GM12864 (cell line): ENCODE results near the gene OR5L2.

Experiments
- DNase-seq: peaks from one replicate; pipeline ENCODE4 v3.0.0-alpha.2; 2011; ENCODE audit warnings: low read depth
- H3K4me3 ChIP-seq: 2 replicates; pipeline ENCODE4 v1.5.1; 2011; ENCODE audit warnings: mild to moderate bottlenecking, low read depth, low read length, control low read depth
- TF ChIP-seq, protein P1 (sequence below): IDR thresholded peaks from 2 replicates; pipeline ENCODE4 v1.5.1; 2011; ENCODE audit warnings: low read depth, mild to moderate bottlenecking, moderate library complexity, low read length, control low read depth, inconsistent platforms; ENCODE audit errors: missing control alignments

OR5L2 gene

DNA sequence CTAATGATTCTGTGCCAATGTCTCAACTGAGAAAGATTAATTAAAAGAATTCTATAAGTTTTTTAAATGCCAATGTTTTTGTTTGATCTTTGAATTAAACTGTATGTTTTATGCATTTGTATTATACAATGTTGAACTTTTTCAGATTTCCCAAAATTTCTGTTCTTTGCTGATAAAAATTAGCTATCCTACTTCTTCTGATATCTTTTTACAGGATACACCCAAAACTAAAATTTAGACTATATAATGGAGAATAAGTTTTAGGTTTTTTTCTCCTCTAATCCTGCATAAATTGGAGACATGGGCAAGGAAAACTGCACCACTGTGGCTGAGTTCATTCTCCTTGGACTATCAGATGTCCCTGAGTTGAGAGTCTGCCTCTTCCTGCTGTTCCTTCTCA, at the start of gene OR5L2:
TSS of gene OR5L2 (plus strand) at position 301 of the 400 bp plus-strand sequence. CDS start at position 301, 0 bp downstream.
- TF ChIP-seq, protein P1, sequence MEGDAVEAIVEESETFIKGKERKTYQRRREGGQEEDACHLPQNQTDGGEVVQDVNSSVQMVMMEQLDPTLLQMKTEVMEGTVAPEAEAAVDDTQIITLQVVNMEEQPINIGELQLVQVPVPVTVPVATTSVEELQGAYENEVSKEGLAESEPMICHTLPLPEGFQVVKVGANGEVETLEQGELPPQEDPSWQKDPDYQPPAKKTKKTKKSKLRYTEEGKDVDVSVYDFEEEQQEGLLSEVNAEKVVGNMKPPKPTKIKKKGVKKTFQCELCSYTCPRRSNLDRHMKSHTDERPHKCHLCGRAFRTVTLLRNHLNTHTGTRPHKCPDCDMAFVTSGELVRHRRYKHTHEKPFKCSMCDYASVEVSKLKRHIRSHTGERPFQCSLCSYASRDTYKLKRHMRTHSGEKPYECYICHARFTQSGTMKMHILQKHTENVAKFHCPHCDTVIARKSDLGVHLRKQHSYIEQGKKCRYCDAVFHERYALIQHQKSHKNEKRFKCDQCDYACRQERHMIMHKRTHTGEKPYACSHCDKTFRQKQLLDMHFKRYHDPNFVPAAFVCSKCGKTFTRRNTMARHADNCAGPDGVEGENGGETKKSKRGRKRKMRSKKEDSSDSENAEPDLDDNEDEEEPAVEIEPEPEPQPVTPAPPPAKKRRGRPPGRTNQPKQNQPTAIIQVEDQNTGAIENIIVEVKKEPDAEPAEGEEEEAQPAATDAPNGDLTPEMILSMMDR, result no peak
- no peak within 1 kb of the TSS for H3K4me3 ChIP-seq
- no peak for DNase-seq

DNA sequence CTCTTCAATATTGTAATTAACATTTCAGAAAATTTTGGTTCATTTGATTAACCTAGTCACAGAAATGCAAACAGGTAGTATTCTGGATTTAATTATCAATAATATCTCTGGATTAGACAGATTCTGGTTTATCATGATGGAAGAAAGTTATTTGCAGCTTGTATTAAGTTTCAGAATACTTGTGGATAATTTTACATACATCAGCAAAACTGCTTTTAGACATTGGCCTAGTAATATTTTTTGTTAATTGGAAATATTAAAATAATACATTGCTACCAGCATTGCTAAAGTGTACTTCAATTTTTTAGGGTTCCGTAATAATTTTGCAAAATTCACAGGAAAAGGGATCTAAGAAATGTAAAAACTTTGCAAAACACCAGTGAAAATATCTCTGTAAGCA, 35.4 kb upstream of the OR5L2 start:
- DNase-seq, result no peak
- TF ChIP-seq, protein P1, result no peak
- no peak overlapping the region for H3K4me3 ChIP-seq

DNA sequence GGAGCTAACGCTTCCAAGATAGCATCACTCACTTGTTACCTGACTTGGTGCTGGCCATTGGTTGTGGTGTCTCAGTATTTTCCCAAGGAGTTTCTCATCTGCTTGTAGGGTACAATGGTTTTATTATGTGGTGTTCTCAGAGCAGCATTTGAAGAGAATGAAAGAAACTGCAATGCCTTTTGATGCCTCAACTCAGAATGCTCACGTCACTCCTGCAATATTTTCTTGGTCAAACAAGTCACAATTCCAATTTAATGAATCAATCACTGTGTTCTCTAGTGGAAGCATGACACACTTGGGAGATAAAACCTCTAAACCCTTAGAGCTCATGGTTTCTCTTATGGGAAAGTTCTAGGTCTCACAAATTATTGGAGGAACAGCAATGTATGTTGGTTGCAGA, 33.7 kb upstream of the OR5L2 start:
- H3K4me3 ChIP-seq, result no peak overlapping the region
- TF ChIP-seq, protein P1, result no peak
- no peak for DNase-seq

DNA sequence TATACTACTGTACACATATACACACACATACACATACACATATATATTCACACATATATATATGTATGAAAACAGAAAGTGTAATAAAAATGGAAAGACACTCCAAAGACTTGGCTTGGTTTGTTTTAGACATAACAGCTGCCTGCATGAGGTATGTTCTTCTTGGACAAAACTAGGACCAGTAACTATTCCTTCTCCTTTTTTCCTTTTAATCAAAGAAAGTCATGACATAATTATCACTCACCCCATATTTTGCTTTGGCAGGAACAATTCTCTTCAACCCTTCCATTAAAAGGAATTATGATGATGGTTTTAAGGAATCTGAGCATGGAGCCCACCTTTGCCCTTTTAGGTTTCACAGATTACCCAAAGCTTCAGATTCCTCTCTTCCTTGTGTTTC, 31.8 kb upstream of the OR5L2 start, which contains the start of gene OR5D14:
TSS of gene OR5D14 (plus strand) at position 301 of the 400 bp plus-strand sequence. CDS start at position 301, 0 bp downstream.
- DNase-seq, result no peak

DNA sequence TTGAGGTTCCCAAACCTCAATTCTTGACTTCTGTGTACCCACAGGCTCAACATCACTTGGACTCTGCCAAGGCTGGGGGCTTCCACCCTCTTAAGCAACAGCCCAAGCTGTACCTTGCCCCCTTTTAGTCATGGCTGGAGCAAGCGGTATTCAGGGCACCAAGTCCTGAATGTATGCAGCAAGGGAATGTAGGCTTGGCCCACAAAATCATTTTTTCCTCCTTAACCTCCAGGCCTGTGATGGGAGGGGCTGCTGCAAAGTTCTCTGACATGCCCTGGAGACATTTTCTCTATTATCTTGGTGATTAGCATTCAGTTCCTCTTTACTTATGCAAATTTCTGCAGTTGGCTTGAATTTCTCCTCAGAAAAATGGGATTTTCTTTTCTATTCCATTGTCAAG, 20.8 kb upstream of the OR5L2 start:
- TF ChIP-seq, protein P1, result no peak

More for the DNA sequence above, 31.8 kb upstream of the OR5L2 start, which contains the start of gene OR5D14:
- TF ChIP-seq, protein P1, result no peak
- no peak within 1 kb of the TSS for H3K4me3 ChIP-seq

DNA sequence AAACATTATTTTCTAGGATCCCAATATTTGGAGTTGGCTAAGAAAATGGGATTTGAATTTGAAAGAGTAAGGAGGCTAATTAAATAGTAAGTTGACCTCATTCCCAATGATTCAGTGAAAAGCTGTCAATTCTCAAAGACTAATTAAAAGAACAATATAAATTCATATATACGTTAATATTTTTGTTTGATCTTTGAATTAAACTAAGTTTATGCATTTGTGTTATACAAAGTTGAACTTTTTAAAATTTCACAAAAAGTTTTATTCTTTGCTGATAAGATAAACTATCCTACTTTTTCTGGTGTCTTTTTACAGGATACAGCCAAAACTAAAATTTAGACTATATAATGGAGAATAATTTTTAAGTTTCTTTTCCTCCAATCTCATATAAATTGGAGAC, 16.0 kb upstream of the OR5L2 start, which contains the start of gene OR5L1:
TSS of gene OR5L1 (plus strand) at position 301 of the 400 bp plus-strand sequence. CDS start 100 bp downstream, outside the sequence.
- H3K4me3 ChIP-seq, result no peak within 1 kb of the TSS
- no peak for DNase-seq
- TF ChIP-seq, protein P1, result no peak

More for the DNA sequence above, 20.8 kb upstream of the OR5L2 start:
- no peak for DNase-seq
- no peak overlapping the region for H3K4me3 ChIP-seq

DNA sequence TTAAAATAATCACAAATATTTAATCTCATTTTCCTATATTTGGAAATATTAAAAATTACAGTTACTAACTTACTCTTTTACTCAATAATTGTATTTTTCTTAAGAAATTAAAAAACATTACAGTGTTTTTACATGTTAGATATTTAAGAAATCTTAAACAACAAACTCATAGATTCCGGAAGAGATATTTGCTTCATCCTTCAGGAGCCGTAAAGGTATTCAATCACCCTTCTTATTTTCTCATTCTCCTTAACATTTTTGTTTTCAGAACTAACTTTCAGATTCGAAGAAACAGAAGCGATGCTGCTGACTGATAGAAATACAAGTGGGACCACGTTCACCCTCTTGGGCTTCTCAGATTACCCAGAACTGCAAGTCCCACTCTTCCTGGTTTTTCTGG, 7.7 kb upstream of the OR5L2 start, which contains the start of gene OR5D18:
TSS of gene OR5D18 (plus strand) at position 301 of the 400 bp plus-strand sequence. CDS start at position 301, 0 bp downstream.
- no peak within 1 kb of the TSS for H3K4me3 ChIP-seq
- TF ChIP-seq, protein P1, result no peak
- DNase-seq, result no peak
